NCI-H1436 (cell line): ENCODE results near the gene TP53.

Experiments
- DNase-seq: peaks from one replicate; lab custom pipeline; 2025; lab: John Stamatoyannopoulos, UW

Gene TP53

GRCh38 chr17:7706631-7707354 lies 19.5 kb upstream of the TP53 start:
- DNase-seq = no peak

- DNase-seq = no peak
These were observed 18.3 kb upstream of the TP53 start for GRCh38 chr17:7705269-7706255.

- DNase-seq = peak; percentile 76
These were observed 17.4 kb upstream of the TP53 start, which contains the start of gene EFNB3 for GRCh38 chr17:7704601-7705268. TSS of gene EFNB3 (plus strand) at chr17:7705202. CDS start at chr17:7705599, 397 bp downstream.

GRCh38 chr17:7703584-7704479 lies 16.5 kb upstream of the TP53 start:
- peak; percentile 87 for DNase-seq

GRCh38 chr17:7702776-7703175 lies 15.5 kb upstream of the TP53 start:
- no peak for DNase-seq

GRCh38 chr17:7701681-7702080 lies 14.4 kb upstream of the TP53 start:
- DNase-seq = no peak

GRCh38 chr17:7700510-7700909 lies 13.2 kb upstream of the TP53 start:
- DNase-seq = no peak

GRCh38 chr17:7697828-7698588 lies 10.7 kb upstream of the TP53 start:
- no peak for DNase-seq

GRCh38 chr17:7695586-7695985 lies 8.3 kb upstream of the TP53 start:
- DNase-seq = no peak

- no peak for DNase-seq
These were observed 1.6 kb upstream of the TP53 start for GRCh38 chr17:7688808-7689316.

- peak; percentile 95 for DNase-seq
These were observed 868 bp upstream of the TP53 start, which contains the start of gene WRAP53 for GRCh38 chr17:7687908-7688807. TSS of gene WRAP53 (plus strand) at chr17:7688477. CDS start at chr17:7688649, 172 bp downstream.

GRCh38 chr17:7686222-7687071 lies 843 bp downstream of the TP53 start:
- peak; percentile 85 for DNase-seq

- peak; percentile 94 for DNase-seq
These were observed 1.6 kb downstream of the TP53 start for GRCh38 chr17:7685533-7686221.

GRCh38 chr17:7684851-7685532 lies 2.3 kb downstream of the TP53 start:
- no peak for DNase-seq

GRCh38 chr17:7677388-7678067 lies 9.8 kb downstream of the TP53 start:
- no peak for DNase-seq

GRCh38 chr17:7676533-7676932 lies 10.8 kb downstream of the TP53 start:
- no peak for DNase-seq
